ENCODE results near the gene MCCC1.
"Not testable (repeated sequence)": the region's sequence is repeated elsewhere in the genome, so short reads cannot be mapped to it uniquely, and the experiment has no call there.

The MCCC1 gene

GRCh38 chr3:183099026-183099837 is at the start of gene MCCC1:
MCCC1 (minus strand) TSS chr3:183099496; CDS start chr3:183099440, 56 bp downstream.
- DNase-seq, result peak; percentile 99

GRCh38 chr3:183148056-183148455 is 48.8 kb upstream of the MCCC1 start:
- DNase-seq, result no peak

- DNase-seq, result no peak
Measured at GRCh38 chr3:183144363-183144762, 45.1 kb upstream of the MCCC1 start.

GRCh38 chr3:183142199-183142598 is 42.9 kb upstream of the MCCC1 start:
- no peak for DNase-seq

- no peak for DNase-seq
Measured at GRCh38 chr3:183134844-183135243, 35.5 kb upstream of the MCCC1 start.

- DNase-seq, result no peak
Measured at GRCh38 chr3:183132409-183132808, 33.1 kb upstream of the MCCC1 start.

GRCh38 chr3:183131735-183132134 is 32.4 kb upstream of the MCCC1 start:
- DNase-seq, result no peak

- DNase-seq, result no peak
Measured at GRCh38 chr3:183131186-183131725, 32.0 kb upstream of the MCCC1 start.

GRCh38 chr3:183129243-183129642 is 29.9 kb upstream of the MCCC1 start:
- peak; percentile 40 for DNase-seq

- DNase-seq, result peak; percentile 69
Measured at GRCh38 chr3:183128709-183129108, 29.4 kb upstream of the MCCC1 start.

- peak; percentile 35 for DNase-seq
Measured at GRCh38 chr3:183123891-183124290, 24.6 kb upstream of the MCCC1 start.

- peak; percentile 66 for DNase-seq
Measured at GRCh38 chr3:183122257-183122932, 23.1 kb upstream of the MCCC1 start.

GRCh38 chr3:183120538-183121215 is 21.4 kb upstream of the MCCC1 start:
- no peak for DNase-seq

GRCh38 chr3:183117056-183117455 is 17.8 kb upstream of the MCCC1 start:
- DNase-seq, result no peak

GRCh38 chr3:183116025-183116614 is 16.8 kb upstream of the MCCC1 start:
- DNase-seq, result peak; percentile 98

GRCh38 chr3:183114384-183115178 is 15.3 kb upstream of the MCCC1 start:
- peak; percentile 55 for DNase-seq

- not testable (repeated sequence) for DNase-seq
Measured at GRCh38 chr3:183109847-183110246, 10.6 kb upstream of the MCCC1 start.

- no peak for DNase-seq
Measured at GRCh38 chr3:183108470-183108869, 9.2 kb upstream of the MCCC1 start.

GRCh38 chr3:183108001-183108449 is 8.7 kb upstream of the MCCC1 start:
- peak; percentile 77 for DNase-seq

GRCh38 chr3:183107372-183107771 is 8.1 kb upstream of the MCCC1 start:
- not testable (repeated sequence) for DNase-seq

- DNase-seq, result no peak
Measured at GRCh38 chr3:183106635-183107034, 7.3 kb upstream of the MCCC1 start.

GRCh38 chr3:183103950-183104349 is 4.7 kb upstream of the MCCC1 start:
- DNase-seq, result not testable (repeated sequence)

All from DMS53 (cell line).